GM12865 (cell line): ENCODE data around the gene XXYLT1.
"Not testable (repeated sequence)": the region's sequence is repeated elsewhere in the genome, so short reads cannot be mapped to it uniquely, and the experiment has no call there.

Experiments used
- DNase-seq: peaks from one replicate; pipeline ENCODE4 v3.0.0; 2010; ENCODE audit warnings: low read depth
- H3K4me3 ChIP-seq: 2 replicates; pipeline ENCODE4 v1.5.1; 2011; ENCODE audit warnings: mild to moderate bottlenecking, low read depth, low read length, control low read depth
- CTCF ChIP-seq: IDR thresholded peaks from 2 replicates; pipeline ENCODE4 v1.5.1; 2011; ENCODE audit warnings: low read length, control low read depth, low read depth, inconsistent platforms; ENCODE audit not compliant: insufficient read depth; ENCODE audit errors: missing control alignments

XXYLT1 gene

GRCh38 chr3:195226445-195226844, 44.5 kb downstream of the XXYLT1 start:
- no peak overlapping the region for H3K4me3 ChIP-seq
- no peak for TF ChIP-seq CTCF
- no peak for DNase-seq

DNA sequence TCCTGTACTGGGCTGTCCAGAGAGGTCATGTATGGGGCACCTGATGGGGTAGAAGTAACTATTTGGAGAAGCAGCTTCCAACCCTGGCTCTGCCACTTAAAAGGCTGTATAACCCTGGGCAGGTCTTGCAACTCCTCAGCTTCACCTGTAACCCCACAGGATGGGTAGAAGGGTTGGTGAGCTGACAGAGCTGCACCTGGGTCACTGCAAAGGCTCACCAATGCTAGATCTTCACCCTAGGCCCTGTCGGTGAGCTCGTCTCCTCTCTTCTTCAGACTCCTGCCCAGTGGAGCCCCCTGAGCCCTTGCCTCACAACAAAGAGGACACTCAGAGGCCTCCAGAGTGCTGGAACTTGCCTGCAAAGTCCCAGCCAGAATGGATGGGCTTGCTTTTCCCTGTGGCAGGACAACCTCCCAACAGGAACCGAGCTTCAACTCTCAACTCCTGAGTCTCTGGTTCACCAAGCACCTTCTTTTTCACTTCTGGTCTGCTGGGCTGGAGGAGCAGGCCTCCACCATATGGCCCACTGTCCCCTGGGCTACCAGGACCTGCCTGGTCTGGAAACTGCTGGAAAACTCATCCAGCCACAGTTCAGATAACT, 45.9 kb downstream of the XXYLT1 start:
- no peak for TF ChIP-seq CTCF
- DNase-seq: no peak

GRCh38 chr3:195224156-195224979, 46.6 kb downstream of the XXYLT1 start:
- no peak for DNase-seq
- TF ChIP-seq CTCF: no peak
- no peak overlapping the region for H3K4me3 ChIP-seq

More for the DNA sequence above, 45.9 kb downstream of the XXYLT1 start:
- H3K4me3 ChIP-seq: no peak overlapping the region

DNA sequence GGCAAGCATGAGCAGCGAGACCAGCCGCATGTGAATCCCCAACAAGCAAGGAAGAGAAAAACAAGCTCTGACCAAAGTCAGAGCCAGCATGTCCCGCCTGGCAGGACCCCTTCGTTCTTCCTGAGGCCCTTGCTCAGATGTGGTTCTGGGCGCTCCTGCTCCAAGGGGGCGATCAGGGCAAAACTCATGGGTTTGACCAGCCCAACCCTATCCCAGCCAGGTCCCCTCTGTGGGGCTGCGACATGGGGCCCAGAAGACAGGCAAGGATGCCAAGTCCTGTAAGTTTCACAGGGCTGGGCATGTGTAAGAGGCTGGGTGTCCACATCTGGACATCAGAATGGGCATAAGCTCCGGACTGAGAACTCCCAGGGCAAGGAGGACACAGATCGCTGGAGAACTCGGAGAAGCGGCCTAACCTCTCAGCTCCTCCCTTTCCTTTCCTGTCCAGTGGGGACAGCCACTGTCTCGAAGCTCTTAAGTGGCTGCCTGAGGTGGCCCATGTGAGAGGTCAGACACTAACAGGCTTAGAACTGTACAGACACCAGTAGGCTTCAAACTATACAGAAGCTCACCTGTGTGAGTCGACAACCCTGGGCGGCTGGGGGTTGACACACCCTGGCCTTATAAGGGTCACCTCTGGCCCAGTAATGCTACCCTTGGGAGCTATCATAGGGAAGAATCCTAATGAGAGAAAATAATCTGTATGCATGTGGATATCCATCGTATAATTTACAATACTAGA, 48.9 kb downstream of the XXYLT1 start:
- no peak for DNase-seq
- H3K4me3 ChIP-seq: no peak overlapping the region
- TF ChIP-seq CTCF: no peak

- H3K4me3 ChIP-seq: no peak overlapping the region
- no peak for DNase-seq
- no peak for TF ChIP-seq CTCF
These were observed 49.7 kb downstream of the XXYLT1 start for GRCh38 chr3:195221015-195221853.

DNA sequence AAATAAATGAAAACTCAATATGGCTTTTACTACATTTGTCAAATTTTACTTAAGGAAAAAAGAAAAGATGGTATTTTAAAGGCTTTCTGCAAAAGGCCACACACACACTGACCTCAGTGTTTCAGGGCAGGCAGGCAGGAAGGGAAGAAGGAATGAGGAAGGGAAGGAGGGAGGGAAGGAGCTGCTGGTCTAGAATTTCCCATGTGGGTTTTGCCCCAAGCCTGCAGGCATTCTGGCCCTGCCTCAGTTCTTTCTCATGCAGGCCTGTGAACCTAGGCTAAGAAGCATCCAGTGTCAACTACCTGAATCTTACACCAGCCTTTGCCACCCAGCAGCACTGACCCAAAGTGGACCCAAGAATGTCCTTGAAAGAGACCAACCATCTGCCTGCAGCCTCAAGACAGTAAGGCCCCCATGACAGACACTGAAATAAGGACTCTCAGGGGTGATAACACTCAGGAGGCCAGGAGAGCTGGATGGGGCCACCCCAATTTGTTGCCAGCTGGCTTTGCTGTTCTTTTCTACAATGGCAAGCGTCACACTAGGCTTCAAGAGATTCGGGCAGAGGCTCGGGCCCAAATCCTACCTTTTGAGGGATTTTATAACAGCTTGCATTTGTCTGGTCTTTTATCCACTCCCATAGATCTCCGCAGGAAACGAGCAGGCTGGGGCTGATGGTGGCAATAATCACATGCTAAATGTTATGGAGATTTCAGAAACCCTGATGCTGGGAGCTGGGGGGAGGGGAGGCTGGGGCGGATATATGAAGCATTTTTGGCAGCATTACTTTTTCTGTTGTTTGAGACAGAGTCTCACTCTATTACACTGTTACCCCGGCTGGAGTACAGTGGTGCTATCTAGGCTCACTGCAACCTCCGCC, 51.4 kb downstream of the XXYLT1 start:
- DNase-seq: no peak
- no peak for TF ChIP-seq CTCF
- no peak overlapping the region for H3K4me3 ChIP-seq

DNA sequence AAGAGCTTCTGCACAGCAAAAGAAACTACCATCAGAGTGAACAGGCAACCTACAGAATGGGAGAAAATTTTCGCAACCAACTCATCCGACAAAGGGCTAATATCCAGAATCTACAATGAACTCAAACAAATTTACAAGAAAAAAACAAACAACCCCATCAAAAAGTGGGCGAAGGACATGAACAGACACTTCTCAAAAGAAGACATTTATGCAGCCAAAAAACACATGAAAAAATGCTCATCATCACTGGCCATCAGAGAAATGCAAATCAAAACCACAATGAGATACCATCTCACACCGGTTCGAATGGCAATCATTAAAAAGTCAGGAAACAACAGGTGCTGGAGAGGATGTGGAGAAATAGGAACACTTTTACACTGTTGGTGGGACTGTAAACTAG, 52.6 kb downstream of the XXYLT1 start:
- H3K4me3 ChIP-seq, DNase-seq: not testable (repeated sequence)

DNA sequence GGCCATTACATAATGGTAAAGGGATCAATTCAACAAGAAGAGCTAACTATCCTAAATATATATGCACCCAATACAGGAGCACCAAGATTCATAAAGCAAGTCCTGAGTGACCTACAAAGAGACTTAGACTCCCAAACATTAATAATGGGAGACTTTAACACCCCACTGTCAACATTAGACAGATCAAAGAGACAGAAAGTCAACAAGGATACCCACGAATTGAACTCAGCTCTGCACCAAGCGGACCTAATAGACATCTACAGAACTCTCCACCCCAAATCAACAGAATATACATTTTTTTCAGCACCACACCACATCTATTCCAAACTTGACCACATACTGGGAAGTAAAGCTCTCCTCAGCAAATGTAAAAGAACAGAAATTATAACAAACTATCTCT, 55.4 kb downstream of the XXYLT1 start:
- DNase-seq, H3K4me3 ChIP-seq: not testable (repeated sequence)
